GM18511 (cell line): ENCODE results near the gene INPP5A.
"Not testable (repeated sequence)": the region's sequence is repeated elsewhere in the genome, so short reads cannot be mapped to it uniquely, and the experiment has no call there.

Experiments
- ATAC-seq: cut with Tn5 transposase; IDR thresholded peaks from one replicate; pipeline ENCODE4 v1.9.1; 2021; ENCODE audit warnings: mild to moderate bottlenecking, moderate library complexity; ENCODE audit not compliant: unreplicated experiment

INPP5A gene

GRCh38 chr10:132729810-132730572, 192.4 kb downstream of the INPP5A start:
- ATAC-seq = no peak

- no peak for ATAC-seq
Measured at GRCh38 chr10:132730573-132730953, 193.0 kb downstream of the INPP5A start.

GRCh38 chr10:132732518-132732917, 194.9 kb downstream of the INPP5A start:
- ATAC-seq = no peak

- ATAC-seq = no peak
Measured at GRCh38 chr10:132733926-132734325, 196.3 kb downstream of the INPP5A start.

GRCh38 chr10:132735341-132735775, 197.8 kb downstream of the INPP5A start:
- ATAC-seq = no peak

- no peak for ATAC-seq
Measured at GRCh38 chr10:132735923-132736391, 198.4 kb downstream of the INPP5A start.

- no peak for ATAC-seq
Measured at GRCh38 chr10:132737390-132738048, 199.9 kb downstream of the INPP5A start.

- ATAC-seq = no peak
Measured at GRCh38 chr10:132738454-132739224, 201.1 kb downstream of the INPP5A start.

GRCh38 chr10:132739225-132739613, 201.6 kb downstream of the INPP5A start:
- ATAC-seq = no peak

- ATAC-seq = no peak
Measured at GRCh38 chr10:132740588-132740987, 203.0 kb downstream of the INPP5A start.

- no peak for ATAC-seq
Measured at GRCh38 chr10:132742167-132742836, 204.7 kb downstream of the INPP5A start.

- ATAC-seq = no peak
Measured at GRCh38 chr10:132742837-132743194, 205.2 kb downstream of the INPP5A start.

- ATAC-seq = not testable (repeated sequence)
Measured at GRCh38 chr10:132743196-132743924, 205.8 kb downstream of the INPP5A start.

- no peak for ATAC-seq
Measured at GRCh38 chr10:132743925-132744490, 206.4 kb downstream of the INPP5A start.

GRCh38 chr10:132744839-132745238, 207.3 kb downstream of the INPP5A start:
- ATAC-seq = no peak

GRCh38 chr10:132745511-132745910, 207.9 kb downstream of the INPP5A start:
- ATAC-seq = no peak

GRCh38 chr10:132745971-132746370, 208.4 kb downstream of the INPP5A start:
- no peak for ATAC-seq

GRCh38 chr10:132746386-132746785, 208.8 kb downstream of the INPP5A start:
- no peak for ATAC-seq

GRCh38 chr10:132746801-132747625, 209.4 kb downstream of the INPP5A start:
- ATAC-seq = no peak
